Kidney (tissue), 14 donors: ENCODE results near the gene BCOR. TPM values are rescaled to one million over a fixed set of nuclear protein-coding genes. Genes with fewer than 3 reads are reported as not detected.
A peak's percentile ranks its signal among the peaks of the same experiment; 100 is the strongest.

ENCODE experiments used
- DNase-seq, 5 donors: peaks; one replicate each; pipeline ENCODE4 v3.0.0-alpha.2; 2013 to 2020
- FAIRE-seq: peaks from 2 replicates; lab custom pipeline; 2012; peaks lifted over from hg19 to GRCh38; lab: Jason Lieb, UNC
- H3K27ac ChIP-seq, 2 donors: one replicate each; pipeline ENCODE4 v1.7.0; 2013; ENCODE audit warnings: low read depth in 2 of 2, low read length in 2 of 2, inconsistent platforms in 1 of 2
- H3K27me3 ChIP-seq: one replicate; pipeline ENCODE4 v1.7.1; 2013; ENCODE audit warnings: low read length, inconsistent platforms; ENCODE audit not compliant: control insufficient read depth, insufficient read depth
- H3K36me3 ChIP-seq, 3 donors: one replicate each; pipeline versions ENCODE4 v1.7.0 to v1.7.1; 2013; ENCODE audit warnings: low read length in 3 of 3, control low read depth in 1 of 3, inconsistent platforms in 1 of 3; ENCODE audit not compliant: insufficient read depth in 3 of 3, control insufficient read depth in 2 of 3
- H3K4me1 ChIP-seq, 3 donors: one replicate each; pipeline versions ENCODE4 v1.7.0 to v1.7.1; 2013; ENCODE audit warnings: low read length in 3 of 3, inconsistent platforms in 1 of 3, low read depth in 1 of 3; ENCODE audit not compliant: control insufficient read depth in 2 of 3, insufficient read depth in 2 of 3
- H3K4me3 ChIP-seq, 3 donors: one replicate each; pipeline versions ENCODE4 v1.7.0 to v1.8.1; 2013; ENCODE audit warnings: low read length in 3 of 3, control low read depth in 1 of 3, inconsistent platforms in 1 of 3
- H3K9ac ChIP-seq, 3 donors: one replicate each; pipeline versions ENCODE4 v1.7.0 to v1.7.1; 2013; ENCODE audit warnings: low read length in 3 of 3, control low read depth in 1 of 3, inconsistent platforms in 1 of 3
- H3K9me3 ChIP-seq, 3 donors: one replicate each; pipeline versions ENCODE4 v1.7.0 to v1.7.1; 2013; ENCODE audit warnings: low read length in 3 of 3, control low read depth in 1 of 3, inconsistent platforms in 1 of 3; ENCODE audit not compliant: control insufficient read depth in 2 of 3, insufficient read depth in 1 of 3
- CTCF ChIP-seq: IDR thresholded peaks from 3 replicates; pipeline ENCODE4 v1.5.1; 2012; ENCODE audit warnings: mild to moderate bottlenecking, moderate library complexity, borderline replicate concordance; ENCODE audit not compliant: insufficient read depth; ENCODE audit errors: extremely low read depth
- intact Hi-C: fragments of 100-400 bp; cut with DNase I; formaldehyde crosslinking; loops from one replicate; pipeline ENCODE4 v1.11.1; 2022
- polyA plus RNA-seq: library from polyadenylated mRNA; stranded (reverse); fragments of 350-450 nt; fragmentation: Illumina TruSeq; extraction: RNeasy Lipid Tissue Mini Kit (QIAGEN cat#74804); gene quantifications from one replicate; pipeline ENCODE4 v1.2.3, GENCODE V29; 2014; ENCODE audit warnings: low read depth, low replicate concordance; ENCODE audit not compliant: insufficient read depth
- total RNA-seq: library from RNA; stranded (reverse); fragmentation: NEBNext Ultra II Directional; extraction: Animal tissue kit (Norgen Biotek cat#: 25700); gene quantifications from one replicate; pipeline ENCODE4 v1.2.1, GENCODE V29; 2021
- donor health status: control.
- donor health status: control.
- donor health status: control.
- donor health status: control.
- donor health status: control.
- donor health status: DM: yes; HTN: yes; CAD: no.
- donor health status: Normal renal cell carcinoma (clear cell type).

Gene BCOR
- total and polyA plus RNA-seq, 2 donors from 2014 or later: 7.7 to 33.9 TPM

- intact Hi-C loops: no loop called here
- Histone ChIP-seq H3K9me3 (no peaks in the 10 kb centered on the region), H3K27ac (no peak overlapping the region), H3K9ac (no peak overlapping the region), H3K27me3 (peaks cover 11% of the 10 kb centered on the region), H3K36me3 (no peaks in the 10 kb centered on the region), H3K4me3 (no peak overlapping the region), H3K4me1 (peaks cover 0 to 20% (median 0%) of the 10 kb centered on the region in 3 donors)
- no peak for TF ChIP-seq CTCF
- FAIRE-seq: no peak
- peak in 2 of 5 donors; percentile 1 to 68 for DNase-seq
Observed at GRCh38 chrX:40091691-40092421, 5.9 kb downstream of the BCOR start.

GRCh38 chrX:40090961-40091360 lies 6.8 kb downstream of the BCOR start:
- H3K4me1 ChIP-seq: peaks cover 0 to 21% (median under 1%) of the 10 kb centered on the region in 3 donors
- H3K9me3 ChIP-seq: no peaks in the 10 kb centered on the region
- H3K4me3 ChIP-seq: no peak overlapping the region
- no peak overlapping the region for H3K9ac ChIP-seq
- no peak for FAIRE-seq
- H3K27ac ChIP-seq: no peak overlapping the region
- peaks cover 14% of the 10 kb centered on the region for H3K27me3 ChIP-seq
- no peak for TF ChIP-seq CTCF
- no peak for DNase-seq
- intact Hi-C loops: no loop called here
- no peaks in the 10 kb centered on the region for H3K36me3 ChIP-seq

GRCh38 chrX:40090050-40090804 lies 7.5 kb downstream of the BCOR start:
- FAIRE-seq (no peak), DNase-seq (peak in 4 of 5 donors; percentile 52 to 84 (median 64))
- H3K4me1 ChIP-seq: peaks cover 0 to 26% (median 7%) of the 10 kb centered on the region in 3 donors
- no peak for TF ChIP-seq CTCF
- intact Hi-C loops: no loop called here
- no peaks in the 10 kb centered on the region for H3K36me3 ChIP-seq
- H3K27me3 ChIP-seq: peaks cover 14% of the 10 kb centered on the region
- no peaks in the 10 kb centered on the region for H3K9me3 ChIP-seq
- no peak overlapping the region for H3K9ac ChIP-seq
- H3K4me3 ChIP-seq: no peak overlapping the region
- H3K27ac ChIP-seq: no peak overlapping the region
